Stimulated activated memory B cell treated with anti-CD40 and anti-IgM and Interleukin-4, amounts not matched to agents 10 μg/mL and 1 μg/mL and 100 μg/mL, for 72 hours (primary cell): ENCODE data around the gene KLK14.

Source experiments
- ATAC-seq: fragments of 150-1000 bp; cut with Tn5 transposase; 2 replicates; pipeline ENCODE4 v1.10.0; 2021
- H3K27ac Mint-ChIP-seq: one replicate; pipeline ENCODE4 v1.8.0; 2022; ENCODE audit warnings: mild to moderate bottlenecking, mixed read lengths
- H3K27me3 Mint-ChIP-seq: one replicate; pipeline ENCODE4 v1.8.0; 2022; ENCODE audit warnings: mixed read lengths
- H3K36me3 Mint-ChIP-seq: one replicate; pipeline ENCODE4 v1.8.0; 2022; ENCODE audit warnings: mixed read lengths
- H3K4me1 Mint-ChIP-seq: one replicate; pipeline ENCODE4 v1.8.0; 2022; ENCODE audit warnings: mixed read lengths
- H3K4me3 Mint-ChIP-seq: one replicate; pipeline ENCODE4 v1.8.0; 2022; ENCODE audit warnings: mild to moderate bottlenecking, moderate library complexity, mixed read lengths
- H3K9me3 Mint-ChIP-seq: one replicate; pipeline ENCODE4 v1.8.0; 2022; ENCODE audit warnings: mixed read lengths

Gene KLK14

GRCh38 chr19:51079481-51080110 is 3.1 kb downstream of the KLK14 start:
- no peak overlapping the region for H3K27ac Mint-ChIP-seq
- no peaks in the 10 kb centered on the region for H3K36me3 Mint-ChIP-seq
- H3K27me3 Mint-ChIP-seq = peaks cover 47% of the 10 kb centered on the region
- H3K9me3 Mint-ChIP-seq = peaks cover 3% of the 10 kb centered on the region
- no peak for ATAC-seq
- H3K4me3 Mint-ChIP-seq = no peak overlapping the region
- no peaks in the 10 kb centered on the region for H3K4me1 Mint-ChIP-seq

GRCh38 chr19:51078731-51079130 is 4.0 kb downstream of the KLK14 start:
- peaks cover 47% of the 10 kb centered on the region for H3K27me3 Mint-ChIP-seq

GRCh38 chr19:51078104-51078503 is 4.6 kb downstream of the KLK14 start:
- Mint-ChIP-seq H3K9me3 (peaks cover 11% of the 10 kb centered on the region), H3K4me1 (no peaks in the 10 kb centered on the region), H3K4me3 (no peak overlapping the region), H3K27me3 (peaks cover 41% of the 10 kb centered on the region), H3K27ac (no peak overlapping the region), H3K36me3 (no peaks in the 10 kb centered on the region)
- ATAC-seq = no peak

More at GRCh38 chr19:51078731-51079130, 4.0 kb downstream of the KLK14 start:
- no peaks in the 10 kb centered on the region for H3K36me3 Mint-ChIP-seq
- H3K9me3 Mint-ChIP-seq = peaks cover 9% of the 10 kb centered on the region
- no peak overlapping the region for H3K27ac Mint-ChIP-seq
- H3K4me3 Mint-ChIP-seq = no peak overlapping the region
- H3K4me1 Mint-ChIP-seq = no peaks in the 10 kb centered on the region
- no peak for ATAC-seq

- Mint-ChIP-seq H3K36me3 (no peaks in the 10 kb centered on the region), H3K27me3 (peaks cover 27% of the 10 kb centered on the region), H3K4me3 (no peak overlapping the region), H3K9me3 (peaks cover 11% of the 10 kb centered on the region), H3K4me1 (no peaks in the 10 kb centered on the region), H3K27ac (no peak overlapping the region)
- ATAC-seq = no peak
Observed at GRCh38 chr19:51076631-51077213, 6.0 kb downstream of the KLK14 start.

GRCh38 chr19:51075998-51076397 is 6.7 kb downstream of the KLK14 start:
- H3K27ac Mint-ChIP-seq = no peak overlapping the region
- no peak for ATAC-seq
- H3K27me3 Mint-ChIP-seq = peaks cover 25% of the 10 kb centered on the region
- peaks cover 11% of the 10 kb centered on the region for H3K9me3 Mint-ChIP-seq
- H3K36me3 Mint-ChIP-seq = no peaks in the 10 kb centered on the region
- no peak overlapping the region for H3K4me3 Mint-ChIP-seq
- no peaks in the 10 kb centered on the region for H3K4me1 Mint-ChIP-seq

- Mint-ChIP-seq H3K9me3 (peaks cover 21% of the 10 kb centered on the region), H3K27me3 (peaks cover 12% of the 10 kb centered on the region), H3K4me1 (no peaks in the 10 kb centered on the region), H3K36me3 (no peaks in the 10 kb centered on the region), H3K4me3 (no peak overlapping the region), H3K27ac (no peak overlapping the region)
- ATAC-seq = no peak
Observed at GRCh38 chr19:51071095-51071405, 11.6 kb downstream of the KLK14 start.

GRCh38 chr19:51070334-51071094 is 12.2 kb downstream of the KLK14 start:
- H3K27me3 Mint-ChIP-seq = peaks cover 11% of the 10 kb centered on the region
- no peaks in the 10 kb centered on the region for H3K36me3 Mint-ChIP-seq
- peaks cover 23% of the 10 kb centered on the region for H3K9me3 Mint-ChIP-seq
- H3K4me1 Mint-ChIP-seq = no peaks in the 10 kb centered on the region
- no peak overlapping the region for H3K27ac Mint-ChIP-seq
- no peak for ATAC-seq
- H3K4me3 Mint-ChIP-seq = no peak overlapping the region

- ATAC-seq = no peak
- no peaks in the 10 kb centered on the region for H3K36me3 Mint-ChIP-seq
- H3K27me3 Mint-ChIP-seq = peaks cover 9% of the 10 kb centered on the region
- no peaks in the 10 kb centered on the region for H3K4me1 Mint-ChIP-seq
- H3K9me3 Mint-ChIP-seq = peaks cover 14% of the 10 kb centered on the region
- H3K27ac Mint-ChIP-seq = no peak overlapping the region
- no peak overlapping the region for H3K4me3 Mint-ChIP-seq
Observed at GRCh38 chr19:51066393-51067186, 16.1 kb downstream of the KLK14 start.

- no peaks in the 10 kb centered on the region for H3K4me1 Mint-ChIP-seq
- H3K4me3 Mint-ChIP-seq = no peak overlapping the region
Observed at GRCh38 chr19:51065221-51065960, 17.3 kb downstream of the KLK14 start.

GRCh38 chr19:51064534-51065220 is 18.0 kb downstream of the KLK14 start, which contains the start of gene KLK13:
TSS of gene KLK13 (minus strand) at chr19:51065092. CDS start at chr19:51065067, 25 bp downstream.
- ATAC-seq = no peak
- no peak within 1 kb of the TSS for H3K27ac Mint-ChIP-seq
- no peaks in the 10 kb centered on the region for H3K4me1 Mint-ChIP-seq
- peaks cover 28% of the 10 kb centered on the region for H3K27me3 Mint-ChIP-seq
- no peaks in the 10 kb centered on the region for H3K36me3 Mint-ChIP-seq
- H3K4me3 Mint-ChIP-seq = no peak within 1 kb of the TSS
- peaks cover 26% of the 10 kb centered on the region for H3K9me3 Mint-ChIP-seq

More at GRCh38 chr19:51065221-51065960, 17.3 kb downstream of the KLK14 start:
- ATAC-seq = no peak
- peaks cover 22% of the 10 kb centered on the region for H3K9me3 Mint-ChIP-seq
- H3K36me3 Mint-ChIP-seq = no peaks in the 10 kb centered on the region
- no peak overlapping the region for H3K27ac Mint-ChIP-seq
- H3K27me3 Mint-ChIP-seq = peaks cover 21% of the 10 kb centered on the region

GRCh38 chr19:51063664-51064063 is 19.0 kb downstream of the KLK14 start:
- Mint-ChIP-seq H3K36me3 (no peaks in the 10 kb centered on the region), H3K9me3 (peaks cover 29% of the 10 kb centered on the region), H3K27ac (no peak overlapping the region), H3K4me1 (no peaks in the 10 kb centered on the region), H3K27me3 (peaks cover 32% of the 10 kb centered on the region), H3K4me3 (no peak overlapping the region)
- ATAC-seq = no peak

- no peak overlapping the region for H3K27ac Mint-ChIP-seq
- H3K9me3 Mint-ChIP-seq = peaks cover 21% of the 10 kb centered on the region
- ATAC-seq = no peak
- H3K4me3 Mint-ChIP-seq = no peak overlapping the region
- peaks cover 47% of the 10 kb centered on the region for H3K27me3 Mint-ChIP-seq
- H3K4me1 Mint-ChIP-seq = no peaks in the 10 kb centered on the region
- H3K36me3 Mint-ChIP-seq = no peaks in the 10 kb centered on the region
Observed at GRCh38 chr19:51060973-51061372, 21.7 kb downstream of the KLK14 start.

- ATAC-seq = no peak
- no peaks in the 10 kb centered on the region for H3K36me3 Mint-ChIP-seq
Observed at GRCh38 chr19:51060336-51060735, 22.4 kb downstream of the KLK14 start.

GRCh38 chr19:51059715-51060114 is 23.0 kb downstream of the KLK14 start:
- Mint-ChIP-seq H3K27ac (no peak overlapping the region), H3K4me3 (no peak overlapping the region), H3K4me1 (no peaks in the 10 kb centered on the region), H3K9me3 (peaks cover 22% of the 10 kb centered on the region), H3K36me3 (no peaks in the 10 kb centered on the region), H3K27me3 (peaks cover 57% of the 10 kb centered on the region)
- ATAC-seq = no peak

More at GRCh38 chr19:51060336-51060735, 22.4 kb downstream of the KLK14 start:
- peaks cover 22% of the 10 kb centered on the region for H3K9me3 Mint-ChIP-seq
- peaks cover 52% of the 10 kb centered on the region for H3K27me3 Mint-ChIP-seq
- H3K4me1 Mint-ChIP-seq = no peaks in the 10 kb centered on the region
- H3K4me3 Mint-ChIP-seq = no peak overlapping the region
- H3K27ac Mint-ChIP-seq = no peak overlapping the region
